HG03342 (cell line): ENCODE data around the gene KBTBD13.
A peak's percentile ranks its signal among the peaks of the same experiment; 100 is the strongest.
"Not testable (repeated sequence)": the region's sequence is repeated elsewhere in the genome, so short reads cannot be mapped to it uniquely, and the experiment has no call there.

Experiments used
- ATAC-seq: cut with Tn5 transposase; IDR thresholded peaks from one replicate; pipeline ENCODE4 v1.9.1; 2021; ENCODE audit warnings: mild to moderate bottlenecking, moderate library complexity; ENCODE audit not compliant: unreplicated experiment

Gene KBTBD13

DNA sequence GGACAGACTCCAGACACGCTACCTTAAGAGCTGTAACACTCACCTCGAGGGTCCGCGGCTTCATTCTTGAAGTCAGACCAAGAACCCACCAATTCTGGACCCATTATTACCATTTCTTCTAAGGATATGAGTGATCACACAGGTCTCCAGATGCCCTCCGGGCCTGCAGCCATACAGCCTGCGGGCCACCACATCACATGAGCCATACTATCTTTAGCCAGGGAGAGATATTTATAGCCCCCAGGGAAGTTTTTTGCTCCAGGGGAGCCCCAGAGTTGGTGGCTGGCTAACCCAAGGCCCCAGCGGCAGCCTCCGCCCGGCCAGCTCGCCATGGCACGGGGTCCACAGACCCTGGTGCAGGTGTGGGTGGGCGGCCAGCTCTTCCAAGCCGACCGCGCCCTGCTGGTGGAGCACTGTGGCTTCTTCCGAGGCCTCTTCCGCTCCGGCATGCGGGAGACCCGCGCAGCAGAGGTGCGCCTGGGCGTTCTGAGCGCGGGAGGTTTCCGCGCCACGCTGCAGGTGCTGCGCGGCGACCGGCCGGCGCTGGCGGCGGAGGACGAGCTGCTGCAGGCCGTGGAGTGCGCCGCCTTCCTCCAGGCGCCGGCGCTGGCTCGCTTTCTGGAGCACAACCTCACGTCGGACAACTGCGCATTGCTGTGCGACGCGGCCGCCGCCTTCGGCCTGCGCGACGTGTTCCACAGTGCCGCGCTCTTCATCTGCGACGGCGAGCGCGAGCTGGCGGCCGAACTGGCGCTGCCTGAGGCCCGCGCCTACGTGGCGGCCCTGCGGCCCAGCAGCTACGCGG is at the start of gene KBTBD13:
KBTBD13 (plus strand) TSS at position 261 of the 805 bp plus-strand sequence; CDS start at position 331, 70 bp downstream.
- no peak for ATAC-seq

DNA sequence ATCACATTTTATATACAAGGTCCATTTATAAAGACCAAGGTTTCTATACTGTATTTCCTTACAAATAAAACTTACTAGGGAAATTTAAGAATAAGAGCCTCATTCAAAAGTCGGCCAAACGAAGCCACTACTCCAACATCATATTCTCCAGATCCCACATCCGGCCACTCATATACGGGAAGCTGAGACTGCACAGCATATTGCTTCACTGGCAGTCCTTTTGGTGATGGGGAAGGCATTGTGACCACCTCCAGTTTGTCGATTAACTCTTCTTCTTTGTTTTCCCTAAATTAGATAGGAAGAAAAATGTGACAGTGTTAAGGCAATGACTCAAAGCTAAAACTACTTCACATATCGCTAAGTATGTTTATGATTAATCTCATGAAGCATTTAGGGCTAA is 49.8 kb upstream of the KBTBD13 start:
- no peak for ATAC-seq

DNA sequence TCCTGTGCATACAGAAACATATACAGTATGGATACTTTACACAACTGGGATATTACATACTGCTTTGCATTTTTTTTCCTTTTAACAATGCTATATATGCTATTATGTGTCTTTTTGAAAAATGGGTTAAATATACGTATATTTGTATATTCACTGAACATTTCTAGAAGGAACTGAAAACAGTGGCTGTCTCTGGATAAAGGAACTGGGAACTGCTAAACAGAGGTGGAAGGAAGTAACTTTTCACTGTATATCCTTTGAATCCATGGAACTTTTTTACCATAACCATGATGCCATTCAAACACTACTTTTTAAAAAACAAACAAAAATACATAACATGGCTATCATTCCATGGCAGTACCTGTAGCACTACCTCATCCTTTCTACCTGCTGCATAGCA is 49.0 kb upstream of the KBTBD13 start:
- no peak for ATAC-seq

DNA sequence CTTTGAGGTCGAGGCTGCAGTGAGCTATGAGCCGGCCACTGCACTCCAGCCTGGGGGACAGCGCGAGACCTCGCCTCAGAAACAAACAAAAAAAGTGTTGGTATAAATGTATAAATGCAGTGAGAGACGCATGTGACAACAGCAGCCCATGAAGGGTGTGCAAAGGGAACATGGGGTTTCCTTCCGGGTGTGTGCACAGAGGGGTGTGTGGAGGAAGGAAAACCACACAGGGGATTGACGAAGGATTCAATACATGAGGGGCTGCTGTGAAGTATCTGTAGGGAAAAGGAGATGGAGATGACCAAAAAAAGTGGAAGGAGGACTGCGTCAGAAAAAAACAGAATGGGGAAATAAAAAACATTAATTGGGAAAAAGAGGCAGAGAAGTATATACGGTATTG is 48.2 kb upstream of the KBTBD13 start:
- ATAC-seq, result no peak

DNA sequence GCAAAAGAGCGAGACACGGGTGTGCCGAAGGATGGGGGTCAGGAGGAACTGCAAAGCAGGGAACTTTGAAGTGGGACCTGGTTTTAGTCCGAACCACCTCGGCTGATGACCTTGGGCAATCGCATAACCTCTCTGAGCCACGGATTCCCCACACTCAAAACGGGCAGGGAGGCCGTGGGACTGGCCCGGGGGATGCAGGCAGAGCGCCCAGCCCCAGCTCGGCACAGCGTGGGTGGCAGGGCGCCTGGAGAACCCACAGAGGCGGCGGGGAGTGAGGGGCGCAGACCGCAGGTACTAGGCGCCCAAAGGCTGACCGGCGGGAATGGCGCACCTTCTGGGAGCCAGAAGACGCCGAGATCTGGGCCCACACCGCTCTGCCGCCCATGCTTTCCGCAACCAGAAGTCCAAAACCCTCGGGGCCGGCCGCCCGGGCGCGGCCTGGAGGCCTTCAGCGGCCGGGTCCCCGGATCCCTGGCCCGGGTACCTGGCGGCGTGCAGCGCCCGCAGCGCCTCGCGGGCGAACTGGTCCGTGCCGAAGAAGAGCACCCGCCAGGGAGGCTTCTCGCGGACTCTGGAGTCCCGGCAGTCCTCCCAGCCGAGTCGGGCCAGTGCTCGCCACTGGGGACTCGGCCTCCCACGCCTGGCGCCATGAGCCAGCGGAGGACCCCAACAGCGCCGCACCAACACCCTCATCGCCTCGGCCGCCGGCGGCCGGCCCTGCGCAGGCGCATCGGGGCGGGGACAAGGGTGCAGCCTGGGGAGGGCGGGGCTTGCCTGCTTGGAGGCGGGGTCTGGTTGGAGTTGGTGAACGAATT is 47.4 kb upstream of the KBTBD13 start, which contains the start of gene MTFMT:
MTFMT (minus strand) TSS at position 719 of the 815 bp plus-strand sequence; CDS start at position 693, 26 bp downstream.
- ATAC-seq, result peak; percentile 66

DNA sequence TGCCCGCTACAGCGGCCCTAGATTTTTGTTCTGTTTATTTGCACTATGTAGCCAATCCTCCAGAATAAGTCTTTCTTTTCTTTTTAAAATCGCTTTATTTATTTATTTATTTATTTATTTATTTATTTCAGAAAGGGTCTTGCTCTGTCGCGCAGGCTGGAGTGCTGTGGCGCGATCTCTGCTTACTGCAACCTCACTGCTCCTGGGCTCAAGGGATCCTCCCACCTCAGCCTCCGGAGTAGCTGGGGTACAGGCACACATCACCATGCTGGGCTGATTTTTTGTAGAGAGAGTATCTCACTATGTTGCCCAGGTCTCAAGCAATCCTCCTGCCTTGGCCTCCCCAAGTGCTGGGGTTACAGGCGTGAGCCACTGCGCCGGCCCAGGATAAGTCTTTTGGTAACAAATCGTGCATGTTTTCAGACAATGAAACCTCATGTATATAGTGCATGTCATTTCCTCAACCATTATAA is 46.8 kb upstream of the KBTBD13 start:
- ATAC-seq, result no peak

DNA sequence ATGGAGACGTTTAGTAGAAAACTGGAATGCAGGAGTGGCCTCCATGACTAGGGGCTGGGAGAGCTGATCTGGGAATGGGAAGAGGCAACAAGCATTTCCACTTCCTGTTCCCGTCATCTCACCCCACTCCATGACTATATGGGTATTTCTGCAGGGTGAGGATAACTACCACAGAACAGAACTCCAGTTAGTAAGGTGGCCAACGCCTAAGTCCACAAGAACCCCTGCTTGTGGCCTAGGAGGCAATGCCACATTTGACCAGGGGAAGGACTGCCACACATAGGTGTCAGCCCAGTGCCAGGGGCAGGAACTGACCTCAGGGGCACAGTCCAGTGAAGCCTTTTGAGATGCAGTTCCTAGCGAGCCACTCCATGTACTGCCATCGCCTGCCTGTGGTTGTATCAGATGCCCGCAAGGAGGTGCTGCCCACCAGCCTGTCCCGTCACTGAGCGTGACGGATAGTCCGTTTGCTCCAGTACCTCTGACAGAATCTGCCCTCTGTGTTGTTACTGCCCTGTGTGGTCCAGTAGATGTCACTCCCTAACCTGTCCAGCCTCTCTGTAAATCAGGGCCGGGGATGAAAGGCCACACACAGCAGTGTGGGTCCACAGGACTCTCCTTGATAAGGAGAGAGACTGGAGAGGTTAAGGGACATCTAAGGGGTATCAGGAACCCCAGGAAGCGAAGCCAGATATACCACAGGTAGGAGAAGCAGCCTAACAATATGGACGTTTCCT is 43.6 kb upstream of the KBTBD13 start:
- no peak for ATAC-seq

DNA sequence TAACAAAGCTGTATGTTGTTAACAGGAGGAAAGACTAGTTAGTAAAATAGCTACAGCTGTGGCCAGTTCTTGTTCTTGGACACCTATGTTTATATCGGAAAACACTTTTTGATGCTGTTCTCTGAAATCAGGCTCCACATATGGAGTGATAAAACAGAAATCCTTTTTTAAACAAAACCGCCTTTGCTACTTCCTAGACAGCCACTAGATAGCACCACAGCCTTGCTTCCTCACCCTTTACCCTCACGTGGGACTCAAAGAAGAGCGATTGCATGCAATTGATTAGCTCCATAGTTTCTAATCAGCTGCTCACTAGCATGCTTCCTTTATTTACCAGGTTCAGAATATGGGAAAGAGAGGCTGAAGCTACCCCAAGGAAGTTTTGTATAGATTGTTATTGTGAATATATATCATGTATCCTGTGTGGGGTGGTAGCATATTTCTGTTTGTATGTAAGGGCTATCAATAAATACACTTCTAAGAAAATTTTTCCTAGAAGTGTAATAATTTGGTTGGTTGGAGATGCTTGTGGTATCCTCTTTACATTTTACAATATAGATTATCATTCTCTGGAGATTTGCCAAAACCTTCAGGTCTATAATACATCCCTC is 42.8 kb upstream of the KBTBD13 start:
- no peak for ATAC-seq

DNA sequence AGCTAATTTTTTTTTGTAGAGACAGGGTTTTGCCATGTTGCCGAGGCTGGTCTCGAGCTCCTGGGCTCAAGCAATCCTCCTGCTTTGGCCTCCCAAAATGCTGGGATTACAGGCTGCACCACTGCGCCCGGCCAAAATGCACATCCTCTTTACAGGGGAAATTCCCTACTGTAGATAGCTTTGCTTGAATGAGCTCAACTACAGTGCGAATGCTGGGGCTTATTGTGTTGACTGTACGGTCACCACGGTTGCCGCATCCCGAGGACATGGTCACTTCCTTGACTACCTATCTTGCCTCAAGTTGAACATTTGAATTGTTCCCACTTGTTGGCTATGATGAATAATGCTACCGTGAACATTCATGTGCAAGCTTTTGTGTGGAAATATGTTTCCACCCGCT is 41.8 kb upstream of the KBTBD13 start:
- ATAC-seq, result no peak

DNA sequence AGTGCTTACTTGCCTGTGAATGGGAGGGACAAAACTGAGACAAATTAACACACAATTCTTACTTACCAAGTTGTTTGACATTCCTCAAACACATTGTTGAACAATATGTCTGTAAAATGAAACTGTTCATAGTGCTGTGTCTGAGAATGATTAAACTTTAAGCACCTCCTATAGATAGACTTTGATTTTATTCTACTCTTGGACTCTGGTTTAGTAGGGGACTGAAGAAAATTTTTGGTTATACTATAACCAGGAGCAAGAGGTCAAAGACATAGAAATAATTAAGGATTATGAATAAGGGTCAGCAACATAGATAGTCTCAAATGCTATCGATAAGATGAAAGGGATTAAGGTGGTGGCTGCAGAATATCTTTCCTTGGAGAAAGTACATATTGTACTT is 39.2 kb upstream of the KBTBD13 start:
- ATAC-seq, result no peak

DNA sequence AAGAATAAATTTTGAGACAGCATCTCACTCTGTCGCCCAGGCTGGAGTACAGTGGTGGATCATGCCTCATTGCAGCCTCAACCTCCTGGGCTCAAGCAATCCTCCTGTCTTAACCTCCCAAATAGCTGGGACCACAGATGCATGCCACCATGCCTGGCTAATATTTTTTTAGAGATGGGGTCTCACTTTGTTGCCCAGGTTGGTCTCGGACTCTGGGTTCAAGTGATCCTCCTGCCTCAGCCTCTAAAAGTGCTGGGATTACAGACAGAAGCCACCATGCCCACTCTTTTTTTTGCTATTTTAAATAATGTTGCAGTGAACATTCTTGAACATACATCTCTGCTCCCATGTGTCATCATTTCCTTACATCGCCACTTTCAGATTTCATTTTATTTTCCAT is 38.1 kb upstream of the KBTBD13 start:
- no peak for ATAC-seq

DNA sequence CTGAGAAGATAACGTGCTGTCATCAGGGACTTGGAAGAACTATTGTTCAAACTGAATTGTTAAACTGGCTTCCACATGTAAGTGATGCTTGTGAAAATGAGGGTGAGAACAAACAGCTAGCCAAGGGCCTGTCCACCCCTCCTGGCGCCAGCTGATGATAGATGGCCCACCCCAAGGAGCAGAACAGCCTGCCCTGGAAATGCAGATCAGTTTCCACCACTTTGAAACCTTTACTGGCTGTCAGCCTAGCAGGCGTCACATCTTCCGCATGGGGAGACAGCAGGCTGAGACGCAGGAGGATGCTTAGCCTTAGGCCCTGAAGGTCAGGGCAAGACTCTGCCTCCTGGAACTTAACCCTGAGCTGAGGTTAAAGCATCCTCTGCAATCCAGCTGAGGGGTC is 37.7 kb upstream of the KBTBD13 start:
- ATAC-seq, result no peak

DNA sequence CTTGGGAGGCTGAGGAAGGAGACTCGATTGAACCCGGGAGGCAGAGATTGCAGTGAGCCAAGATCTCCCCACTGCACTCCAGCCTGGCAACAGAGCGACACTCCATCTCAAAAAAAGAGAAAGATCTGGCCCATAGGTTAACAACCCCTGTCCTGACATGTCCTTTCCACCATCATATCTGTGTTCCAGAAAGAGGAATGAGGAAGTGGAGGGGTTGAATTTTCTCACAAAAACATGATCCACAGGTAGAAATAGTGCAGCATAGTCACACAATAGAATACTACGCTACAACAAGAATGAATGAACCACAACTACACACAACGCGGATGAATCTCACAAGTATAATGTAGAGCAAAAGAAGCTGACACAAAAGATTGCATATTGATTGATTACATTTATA is 36.1 kb upstream of the KBTBD13 start:
- ATAC-seq, result no peak

DNA sequence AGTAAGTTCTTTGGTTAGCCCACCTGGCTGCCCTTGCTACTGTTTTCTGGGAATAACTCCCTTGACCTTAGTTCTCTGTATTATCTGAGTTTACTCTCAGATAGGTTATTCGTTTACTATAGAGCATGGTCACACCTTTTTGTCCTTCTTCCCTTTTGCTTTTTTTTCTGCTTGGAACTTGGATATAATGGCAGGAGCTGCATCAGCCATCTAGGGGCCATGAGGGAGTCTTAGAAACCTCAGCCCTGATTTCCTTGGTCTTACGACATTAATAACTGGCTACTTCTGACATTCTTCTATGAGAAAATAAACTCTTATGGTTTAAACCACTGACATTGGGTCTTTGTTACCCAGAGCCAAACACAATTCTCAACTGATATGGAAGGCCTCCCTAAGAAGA is 34.8 kb upstream of the KBTBD13 start:
- no peak for ATAC-seq

DNA sequence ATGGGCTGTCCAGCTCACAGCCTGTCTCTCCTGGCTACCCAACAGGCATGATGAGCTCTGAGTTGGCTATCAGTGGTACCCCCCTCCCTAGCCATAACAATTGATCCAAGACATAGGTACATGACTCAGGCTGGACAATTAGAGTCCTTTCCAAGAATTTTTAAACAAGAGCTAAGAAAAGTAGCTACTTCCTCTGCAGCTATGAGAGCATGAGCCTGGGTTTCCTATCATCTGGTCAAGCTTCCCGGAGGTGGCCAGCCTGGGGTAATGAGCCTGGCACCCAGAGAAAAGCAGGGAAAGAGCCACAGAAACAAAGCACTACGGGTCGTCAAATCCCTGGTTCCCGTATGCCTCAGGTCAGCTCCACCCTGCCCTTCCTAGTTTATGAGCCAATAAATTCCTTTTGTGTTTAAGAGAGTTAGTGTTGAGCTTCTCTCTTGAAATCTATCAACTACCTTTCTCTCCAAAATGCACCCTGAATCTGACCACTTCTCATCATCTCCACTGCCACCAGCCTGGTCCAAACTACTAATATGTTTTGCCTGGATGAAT is 33.7 kb upstream of the KBTBD13 start:
- no peak for ATAC-seq

DNA sequence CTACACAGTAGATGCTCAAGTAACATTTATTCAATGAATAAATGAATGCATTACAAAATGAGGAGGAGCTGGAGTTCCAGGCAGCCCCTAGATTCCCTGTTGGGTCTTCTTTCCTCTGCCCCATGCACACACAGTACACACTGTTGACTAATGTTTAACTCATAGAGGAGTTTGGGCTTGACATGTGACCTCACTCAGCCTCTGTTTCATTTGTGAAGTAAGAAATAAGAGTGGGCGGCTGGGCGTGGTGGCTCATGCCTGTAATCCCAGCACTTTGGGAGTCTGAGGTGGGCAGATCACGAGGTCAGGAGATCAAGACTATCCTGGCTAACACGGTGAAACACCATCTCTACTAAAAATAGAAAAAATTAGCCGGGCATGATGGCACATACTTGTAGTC is 32.3 kb upstream of the KBTBD13 start:
- not testable (repeated sequence) for ATAC-seq

DNA sequence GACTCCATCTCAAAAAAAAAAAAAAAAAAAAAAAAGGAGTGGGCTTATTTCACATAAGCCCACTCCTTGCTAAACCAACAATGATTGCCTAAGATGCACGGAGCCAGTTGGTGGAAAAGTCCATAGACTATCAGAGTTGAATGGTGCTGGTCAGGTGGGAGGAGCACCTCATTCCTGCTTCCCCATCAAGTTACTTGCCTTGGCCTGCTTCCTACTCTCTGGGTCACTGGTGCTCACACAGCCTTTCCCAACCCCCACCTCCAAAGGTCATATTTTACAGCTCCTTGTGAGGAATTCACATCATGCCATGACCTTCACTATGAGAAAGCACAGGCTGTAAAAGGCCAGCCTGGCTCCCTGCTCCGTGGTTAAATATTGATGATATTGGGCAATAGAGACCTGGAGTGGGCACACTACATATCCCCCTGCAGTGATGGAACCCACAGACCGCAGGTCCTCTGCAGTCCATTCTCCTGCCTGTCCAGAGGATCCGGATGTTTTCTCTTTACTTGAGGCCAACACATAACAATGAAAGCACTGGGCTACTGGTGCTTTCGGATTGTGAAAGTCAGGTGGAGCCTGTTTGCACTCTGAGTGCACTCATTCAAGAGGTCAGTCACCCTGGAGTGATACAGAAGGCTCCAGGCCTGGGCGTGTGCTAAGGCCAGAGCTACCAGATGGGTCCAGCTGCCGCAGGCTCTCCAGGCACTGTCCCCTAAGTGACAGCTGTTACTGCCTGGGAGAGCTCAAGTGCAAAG is 31.6 kb upstream of the KBTBD13 start, which contains the start of gene SLC51B:
SLC51B (plus strand) TSS at position 664 of the 758 bp plus-strand sequence. CDS start 4,618 bp downstream, outside the sequence.
- ATAC-seq, result no peak

DNA sequence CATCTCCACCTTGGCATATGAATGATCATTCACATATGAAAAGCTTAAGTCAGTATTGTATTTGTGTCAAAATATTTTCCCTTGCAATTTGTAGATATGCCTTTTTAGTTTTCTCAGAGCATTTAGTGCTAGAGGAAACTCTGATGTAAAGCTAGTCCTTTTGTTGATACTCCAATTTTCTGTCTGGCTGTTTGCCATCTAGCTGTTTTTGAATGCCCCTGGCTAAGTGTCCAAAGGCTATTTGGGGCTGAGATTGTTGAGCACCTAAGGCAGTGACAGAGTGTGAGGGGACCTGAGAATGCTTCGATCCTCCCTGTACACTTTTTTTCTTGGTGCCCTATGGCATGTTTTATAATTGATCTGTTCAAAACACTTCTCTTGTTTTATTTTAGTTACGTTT is 28.3 kb upstream of the KBTBD13 start:
- no peak for ATAC-seq

DNA sequence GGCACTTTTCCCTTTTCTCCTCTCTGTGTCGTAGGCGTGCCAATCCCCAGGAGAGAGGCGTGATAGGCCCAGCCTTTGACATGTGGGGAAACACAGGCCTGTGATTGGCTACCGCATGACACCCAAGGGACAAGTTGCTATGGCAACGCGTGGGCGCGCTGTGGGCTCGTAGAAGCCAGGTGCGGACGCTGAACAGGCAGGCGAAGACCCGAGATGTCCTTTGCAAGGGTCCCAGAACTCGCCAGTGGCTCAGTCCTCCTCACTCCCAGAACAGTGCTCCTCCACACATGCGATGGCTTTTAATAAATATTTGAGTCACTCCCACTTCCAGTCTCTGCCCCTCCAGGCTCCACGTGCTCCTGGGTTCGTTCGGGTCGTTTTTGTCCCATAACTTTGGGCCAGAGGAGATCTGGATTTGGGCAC is 27.1 kb upstream of the KBTBD13 start:
- ATAC-seq, result peak; percentile 94

DNA sequence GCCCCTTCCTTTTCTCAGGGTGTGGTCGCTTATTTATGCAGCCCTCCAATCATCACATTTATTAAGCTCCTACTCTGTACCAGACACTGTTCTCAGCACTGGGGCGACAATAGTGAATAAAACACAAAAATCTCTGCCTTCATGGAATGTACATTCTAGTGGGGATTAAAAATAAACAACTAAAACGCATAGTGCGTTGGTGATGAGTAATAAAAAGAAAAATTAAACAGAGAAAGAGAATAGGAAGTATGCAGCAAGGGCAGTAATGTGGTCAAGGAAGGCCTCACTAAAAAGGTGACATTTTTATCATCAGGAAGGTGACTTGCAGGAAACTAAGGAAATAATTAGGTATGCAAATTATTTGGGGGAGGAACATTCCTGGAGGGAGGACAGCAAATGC is 26.3 kb upstream of the KBTBD13 start:
- no peak for ATAC-seq
